ENCODE results near the gene THSD4. TPM values are rescaled to one million over a fixed set of nuclear protein-coding genes. Genes with fewer than 3 reads are reported as not detected.

The THSD4 gene
- polyA plus RNA-seq, 1 donor from 2014 or later, result 0.46 TPM

DNA sequence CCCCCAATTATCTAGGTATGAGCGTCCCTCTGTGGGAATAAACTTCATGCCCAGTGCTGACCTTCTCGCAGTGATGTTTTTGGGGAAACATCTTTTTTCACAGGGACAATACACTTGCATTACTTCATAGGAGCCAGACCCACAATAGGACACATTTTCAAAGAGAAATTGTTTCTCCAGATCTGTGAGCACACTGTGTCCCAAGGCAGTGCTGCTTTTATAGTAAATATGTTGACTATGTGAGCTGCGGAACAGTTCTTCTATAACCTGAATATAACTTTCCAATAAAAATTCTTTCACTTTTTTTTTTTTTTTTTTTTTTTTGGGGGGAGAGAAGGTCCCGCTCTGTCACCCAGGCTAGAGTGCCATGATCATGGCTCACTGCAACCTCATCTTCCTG is 17.4 kb upstream of the THSD4 start:
- Histone ChIP-seq H3K9ac (ENCODE audit: low read length) (no peak overlapping the region), H4K20me1 (ENCODE audit: insufficient read depth) (no peaks in the 10 kb centered on the region), H3K36me3 (ENCODE audit: insufficient read depth, low read length) (no peaks in the 10 kb centered on the region), H3K9me2 (ENCODE audit: insufficient read depth, low read length) (no peaks in the 10 kb centered on the region), H3K4me3 (ENCODE audit: low read length) (no peak overlapping the region), H3K27ac (ENCODE audit: low read length) (no peak overlapping the region), H3K4me2 (ENCODE audit: low read length) (no peak overlapping the region), H3K79me2 (replicated peaks; ENCODE audit: insufficient read depth, low read length) (no peaks in the 10 kb centered on the region), H3F3A (ENCODE audit: insufficient read depth, low read length, poor library complexity, severe bottlenecking) (no peaks in the 10 kb centered on the region), H3K9me3 (ENCODE audit: low read length) (no peaks in the 10 kb centered on the region), H3K27me3 (ENCODE audit: insufficient read depth, low read depth, low read length) (no peaks in the 10 kb centered on the region), H2AFZ (ENCODE audit: low read depth, low read length) (no peak overlapping the region)
- TF ChIP-seq, protein P1, sequence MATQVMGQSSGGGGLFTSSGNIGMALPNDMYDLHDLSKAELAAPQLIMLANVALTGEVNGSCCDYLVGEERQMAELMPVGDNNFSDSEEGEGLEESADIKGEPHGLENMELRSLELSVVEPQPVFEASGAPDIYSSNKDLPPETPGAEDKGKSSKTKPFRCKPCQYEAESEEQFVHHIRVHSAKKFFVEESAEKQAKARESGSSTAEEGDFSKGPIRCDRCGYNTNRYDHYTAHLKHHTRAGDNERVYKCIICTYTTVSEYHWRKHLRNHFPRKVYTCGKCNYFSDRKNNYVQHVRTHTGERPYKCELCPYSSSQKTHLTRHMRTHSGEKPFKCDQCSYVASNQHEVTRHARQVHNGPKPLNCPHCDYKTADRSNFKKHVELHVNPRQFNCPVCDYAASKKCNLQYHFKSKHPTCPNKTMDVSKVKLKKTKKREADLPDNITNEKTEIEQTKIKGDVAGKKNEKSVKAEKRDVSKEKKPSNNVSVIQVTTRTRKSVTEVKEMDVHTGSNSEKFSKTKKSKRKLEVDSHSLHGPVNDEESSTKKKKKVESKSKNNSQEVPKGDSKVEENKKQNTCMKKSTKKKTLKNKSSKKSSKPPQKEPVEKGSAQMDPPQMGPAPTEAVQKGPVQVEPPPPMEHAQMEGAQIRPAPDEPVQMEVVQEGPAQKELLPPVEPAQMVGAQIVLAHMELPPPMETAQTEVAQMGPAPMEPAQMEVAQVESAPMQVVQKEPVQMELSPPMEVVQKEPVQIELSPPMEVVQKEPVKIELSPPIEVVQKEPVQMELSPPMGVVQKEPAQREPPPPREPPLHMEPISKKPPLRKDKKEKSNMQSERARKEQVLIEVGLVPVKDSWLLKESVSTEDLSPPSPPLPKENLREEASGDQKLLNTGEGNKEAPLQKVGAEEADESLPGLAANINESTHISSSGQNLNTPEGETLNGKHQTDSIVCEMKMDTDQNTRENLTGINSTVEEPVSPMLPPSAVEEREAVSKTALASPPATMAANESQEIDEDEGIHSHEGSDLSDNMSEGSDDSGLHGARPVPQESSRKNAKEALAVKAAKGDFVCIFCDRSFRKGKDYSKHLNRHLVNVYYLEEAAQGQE (IDR thresholded peaks at IDR 0.05; ENCODE audit: borderline replicate concordance), result no peak
- TF ChIP-seq EZH2 (IDR thresholded peaks at IDR 0.05; ENCODE audit: borderline replicate concordance, insufficient read depth, low read length, poor library complexity, severe bottlenecking) (no peak), EP300 (conservative IDR thresholded peaks at IDR 0.05; ENCODE audit: poor library complexity, severe bottlenecking) (no peak), SMC3 (conservative IDR thresholded peaks at IDR 0.05; ENCODE audit: poor library complexity) (no peak)
- TF ChIP-seq, protein P2, sequence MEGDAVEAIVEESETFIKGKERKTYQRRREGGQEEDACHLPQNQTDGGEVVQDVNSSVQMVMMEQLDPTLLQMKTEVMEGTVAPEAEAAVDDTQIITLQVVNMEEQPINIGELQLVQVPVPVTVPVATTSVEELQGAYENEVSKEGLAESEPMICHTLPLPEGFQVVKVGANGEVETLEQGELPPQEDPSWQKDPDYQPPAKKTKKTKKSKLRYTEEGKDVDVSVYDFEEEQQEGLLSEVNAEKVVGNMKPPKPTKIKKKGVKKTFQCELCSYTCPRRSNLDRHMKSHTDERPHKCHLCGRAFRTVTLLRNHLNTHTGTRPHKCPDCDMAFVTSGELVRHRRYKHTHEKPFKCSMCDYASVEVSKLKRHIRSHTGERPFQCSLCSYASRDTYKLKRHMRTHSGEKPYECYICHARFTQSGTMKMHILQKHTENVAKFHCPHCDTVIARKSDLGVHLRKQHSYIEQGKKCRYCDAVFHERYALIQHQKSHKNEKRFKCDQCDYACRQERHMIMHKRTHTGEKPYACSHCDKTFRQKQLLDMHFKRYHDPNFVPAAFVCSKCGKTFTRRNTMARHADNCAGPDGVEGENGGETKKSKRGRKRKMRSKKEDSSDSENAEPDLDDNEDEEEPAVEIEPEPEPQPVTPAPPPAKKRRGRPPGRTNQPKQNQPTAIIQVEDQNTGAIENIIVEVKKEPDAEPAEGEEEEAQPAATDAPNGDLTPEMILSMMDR (IDR thresholded peaks at IDR 0.05; ENCODE audit: poor library complexity, severe bottlenecking), result no peak

DNA sequence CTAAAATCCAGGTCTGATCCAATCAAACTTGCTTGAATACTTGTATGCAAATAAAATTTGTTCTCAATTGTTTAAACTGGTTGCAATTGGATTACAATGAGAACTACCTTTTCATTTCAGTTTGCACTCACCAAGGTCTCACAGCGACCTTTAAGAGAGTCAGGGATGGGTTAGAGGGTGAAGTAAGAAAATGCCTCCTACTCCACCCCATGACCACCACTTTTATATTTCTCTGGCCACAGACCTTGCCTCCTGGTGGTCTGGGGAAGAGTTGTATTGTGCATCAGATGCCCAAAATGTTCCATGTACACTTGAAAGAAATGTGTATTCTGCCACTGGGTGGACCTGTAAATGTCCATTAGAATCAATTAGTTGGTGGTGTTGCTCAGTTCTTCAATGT is 16.4 kb upstream of the THSD4 start:
- Histone ChIP-seq H3K27ac (ENCODE audit: low read length) (no peak overlapping the region), H3K27me3 (ENCODE audit: insufficient read depth, low read depth, low read length) (no peaks in the 10 kb centered on the region), H4K20me1 (ENCODE audit: insufficient read depth) (no peaks in the 10 kb centered on the region), H3K79me2 (replicated peaks; ENCODE audit: insufficient read depth, low read length) (no peaks in the 10 kb centered on the region), H2AFZ (ENCODE audit: low read depth, low read length) (no peak overlapping the region), H3K9me2 (ENCODE audit: insufficient read depth, low read length) (no peaks in the 10 kb centered on the region), H3K9me3 (ENCODE audit: low read length) (no peaks in the 10 kb centered on the region), H3K4me3 (ENCODE audit: low read length) (no peak overlapping the region), H3F3A (ENCODE audit: insufficient read depth, low read length, poor library complexity, severe bottlenecking) (no peaks in the 10 kb centered on the region), H3K4me2 (ENCODE audit: low read length) (no peak overlapping the region), H3K36me3 (ENCODE audit: insufficient read depth, low read length) (no peaks in the 10 kb centered on the region), H3K9ac (ENCODE audit: low read length) (no peak overlapping the region)
- TF ChIP-seq EZH2 (IDR thresholded peaks at IDR 0.05; ENCODE audit: borderline replicate concordance, insufficient read depth, low read length, poor library complexity, severe bottlenecking), result no peak
- TF ChIP-seq EP300 (conservative IDR thresholded peaks at IDR 0.05; ENCODE audit: poor library complexity, severe bottlenecking), result no peak

DNA sequence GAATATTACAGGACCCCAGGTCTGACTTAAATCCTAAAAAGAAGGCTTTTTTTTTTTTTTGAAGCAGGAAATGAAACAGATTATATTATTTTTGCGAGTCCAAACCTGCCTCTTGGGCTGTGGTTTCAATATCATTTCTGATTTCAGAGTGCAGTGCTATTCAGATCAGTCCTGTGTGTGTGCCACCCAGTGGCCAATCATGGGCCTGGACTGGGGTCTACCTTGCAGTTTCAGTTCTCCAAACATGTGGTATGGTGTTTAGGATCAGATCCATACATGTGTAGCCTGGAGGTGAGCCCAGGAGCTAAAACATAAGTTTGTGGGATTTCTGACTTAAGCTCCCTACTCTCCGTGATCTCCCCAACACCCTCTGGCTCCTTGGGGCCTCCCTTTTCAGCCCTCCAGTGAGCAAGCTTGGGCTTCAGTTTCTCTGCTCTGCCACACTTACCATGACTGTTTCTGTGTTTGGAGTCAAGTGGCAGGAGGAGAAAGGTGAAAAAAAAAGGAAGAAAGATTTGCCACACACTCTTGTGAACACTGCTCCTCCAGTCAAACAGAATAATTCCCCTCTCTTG is 12.1 kb upstream of the THSD4 start:
- Histone ChIP-seq H3K36me3 (ENCODE audit: insufficient read depth, low read length) (no peaks in the 10 kb centered on the region), H3K9me3 (ENCODE audit: low read length) (no peaks in the 10 kb centered on the region), H3K4me3 (ENCODE audit: low read length) (no peak overlapping the region), H3K79me2 (replicated peaks; ENCODE audit: insufficient read depth, low read length) (no peaks in the 10 kb centered on the region), H3K4me2 (ENCODE audit: low read length) (no peak overlapping the region), H3K27ac (ENCODE audit: low read length) (no peak overlapping the region), H4K20me1 (ENCODE audit: insufficient read depth) (no peaks in the 10 kb centered on the region), H3F3A (ENCODE audit: insufficient read depth, low read length, poor library complexity, severe bottlenecking) (no peaks in the 10 kb centered on the region), H3K27me3 (ENCODE audit: insufficient read depth, low read depth, low read length) (no peaks in the 10 kb centered on the region), H3K9me2 (ENCODE audit: insufficient read depth, low read length) (no peaks in the 10 kb centered on the region), H3K9ac (ENCODE audit: low read length) (no peak overlapping the region), H2AFZ (ENCODE audit: low read depth, low read length) (no peak overlapping the region)
- TF ChIP-seq TAF1 (IDR thresholded peaks at IDR 0.05; ENCODE audit: low read depth), result no peak
- TF ChIP-seq EP300 (conservative IDR thresholded peaks at IDR 0.05; ENCODE audit: poor library complexity, severe bottlenecking), result no peak
- TF ChIP-seq SMC3 (conservative IDR thresholded peaks at IDR 0.05; ENCODE audit: poor library complexity), result no peak
- no peak for TF ChIP-seq RAD21 (conservative IDR thresholded peaks at IDR 0.05)
- TF ChIP-seq POLR2AphosphoS5 (IDR thresholded peaks at IDR 0.05), result no peak
- no peak for TF ChIP-seq EZH2 (IDR thresholded peaks at IDR 0.05; ENCODE audit: borderline replicate concordance, insufficient read depth, low read length, poor library complexity, severe bottlenecking)
- no peak for TF ChIP-seq MXI1 (conservative IDR thresholded peaks at IDR 0.05; ENCODE audit: poor library complexity, severe bottlenecking)
- TF ChIP-seq, protein P1 (IDR thresholded peaks at IDR 0.05; ENCODE audit: borderline replicate concordance), result no peak
- TF ChIP-seq, protein P2 (IDR thresholded peaks at IDR 0.05; ENCODE audit: poor library complexity, severe bottlenecking), result no peak

All from neural cell (in vitro differentiated cells).